HG03378 (cell line): ENCODE measurements around the gene GABBR1.

Experiments
- ATAC-seq: cut with Tn5 transposase; IDR thresholded peaks from one replicate; pipeline ENCODE4 v1.9.1; 2021; ENCODE audit warnings: mild to moderate bottlenecking, moderate library complexity; ENCODE audit not compliant: unreplicated experiment

GABBR1 gene

DNA sequence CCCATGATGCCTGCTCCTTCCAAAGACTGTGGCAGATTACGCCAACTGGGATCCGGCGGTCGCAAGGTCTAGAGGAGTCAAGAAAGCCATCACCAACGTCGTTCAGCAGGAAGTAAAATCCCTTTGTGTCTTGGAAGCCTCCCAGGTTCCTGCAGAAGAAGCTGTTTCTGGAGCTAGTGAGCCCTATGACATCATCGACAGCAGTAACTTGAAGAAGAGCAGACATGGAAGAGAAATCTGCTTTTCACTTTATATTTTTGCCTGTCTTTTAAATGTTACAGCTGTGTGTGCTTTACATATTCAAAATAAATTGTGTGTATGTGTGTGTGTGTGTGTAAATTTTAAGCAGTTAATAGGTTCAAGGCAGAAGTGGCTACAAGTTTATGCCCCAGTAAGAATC lies 55.4 kb downstream of the GABBR1 start:
- ATAC-seq = no peak

DNA sequence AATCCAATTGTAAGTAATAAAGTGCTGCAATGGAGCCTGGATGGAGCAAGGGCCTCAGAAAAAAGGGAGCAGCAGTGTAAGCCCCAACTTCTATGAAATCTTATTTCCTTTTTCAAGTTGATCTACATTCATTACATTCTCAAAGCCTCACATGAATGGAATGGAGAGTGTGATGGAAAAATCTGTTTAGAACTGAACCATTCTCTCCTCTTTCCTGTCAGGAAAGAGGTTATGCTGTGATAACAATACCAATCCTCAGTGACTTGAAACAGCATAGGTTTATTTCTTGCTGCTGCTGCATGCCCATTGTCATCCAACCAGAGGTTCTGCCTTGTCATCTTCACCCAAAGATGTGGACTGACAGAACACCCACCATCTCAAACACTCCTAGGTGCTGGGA lies 56.9 kb downstream of the GABBR1 start:
- ATAC-seq = no peak

DNA sequence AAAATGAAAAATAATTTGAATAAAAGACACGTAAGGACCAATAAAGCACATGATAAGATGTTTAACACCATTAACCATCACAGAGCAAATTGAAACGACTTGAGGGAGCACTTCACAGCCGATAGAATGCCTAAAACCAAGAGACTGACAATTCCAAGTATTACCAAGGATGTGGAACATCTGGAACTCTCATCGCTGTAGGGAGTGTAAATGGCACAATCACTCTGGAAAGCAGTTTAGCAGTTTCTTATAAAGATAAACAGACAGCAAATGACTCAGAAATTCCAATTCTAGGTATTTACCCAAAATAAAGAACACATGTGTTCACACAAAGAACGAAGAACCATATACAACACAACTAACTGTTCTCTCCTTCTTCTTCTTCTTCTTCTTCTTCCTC lies 65.0 kb downstream of the GABBR1 start:
- ATAC-seq = no peak

GRCh38 chr6:29567541-29567940 lies 65.4 kb downstream of the GABBR1 start:
- no peak for ATAC-seq

GRCh38 chr6:29566856-29567255 lies 66.1 kb downstream of the GABBR1 start:
- ATAC-seq = no peak

GRCh38 chr6:29564875-29565274 lies 68.1 kb downstream of the GABBR1 start:
- no peak for ATAC-seq

DNA sequence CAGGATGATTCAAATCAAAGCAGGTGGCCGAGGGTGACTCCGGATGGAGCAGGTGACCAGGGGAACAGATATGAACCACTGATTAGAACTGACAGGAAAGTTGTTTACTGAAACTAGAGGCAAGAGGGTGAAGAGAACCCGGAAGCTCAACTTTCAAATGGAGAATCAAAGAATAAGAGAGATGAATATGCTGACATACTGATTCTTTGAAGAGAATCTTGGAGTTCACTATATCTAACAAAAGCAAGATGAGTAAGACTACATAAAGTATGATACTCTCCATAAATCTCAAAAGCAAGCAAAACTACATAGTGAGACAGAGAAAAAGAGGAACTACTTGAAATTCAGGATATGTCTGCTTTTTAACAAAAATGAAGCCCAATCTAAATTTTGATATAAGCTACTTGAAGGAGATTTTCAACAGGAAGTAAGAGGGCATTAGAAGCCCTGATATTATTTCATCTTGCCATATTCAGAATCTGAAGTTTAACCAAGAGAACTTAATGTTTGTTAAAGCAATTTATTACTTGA lies 69.5 kb downstream of the GABBR1 start:
- ATAC-seq = no peak

- no peak for ATAC-seq
Observed at GRCh38 chr6:29561606-29562181, 71.3 kb downstream of the GABBR1 start.

- ATAC-seq = no peak
Observed at GRCh38 chr6:29561091-29561490, 71.9 kb downstream of the GABBR1 start.

GRCh38 chr6:29559524-29560287 lies 73.3 kb downstream of the GABBR1 start, which contains the start of gene UBD:
TSS of gene UBD (minus strand) at chr6:29559732. CDS start at chr6:29559701, 31 bp downstream.
- ATAC-seq = no peak

DNA sequence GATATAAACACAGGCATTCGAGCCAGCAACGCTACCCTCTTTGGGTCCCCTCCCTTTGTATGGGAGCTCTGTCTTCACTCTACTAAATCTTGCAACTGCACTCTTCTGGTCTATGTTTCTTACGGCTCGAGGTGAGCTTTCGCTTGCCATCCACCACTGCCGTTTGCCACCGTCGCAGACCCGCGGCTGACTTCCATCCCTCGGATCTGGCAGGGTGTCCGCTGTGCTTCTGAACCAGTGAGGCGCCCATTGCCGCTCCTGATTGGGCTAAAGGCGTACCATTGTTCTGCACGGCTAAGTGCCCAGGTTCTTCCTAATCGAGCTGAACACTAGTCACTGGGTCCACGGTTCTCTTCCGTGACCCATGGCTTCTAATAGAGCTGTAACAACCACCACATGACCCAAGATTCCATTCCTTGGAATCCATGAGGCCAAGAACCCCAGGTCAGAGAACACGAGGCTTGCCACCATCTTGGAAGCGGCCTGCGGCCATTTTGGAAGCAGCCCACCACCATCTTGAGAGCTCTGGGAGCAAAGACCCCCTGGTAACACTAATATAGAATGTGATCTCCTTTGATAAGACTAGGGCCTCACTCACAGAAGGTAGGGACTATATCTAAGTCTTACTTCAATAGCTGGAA lies 74.4 kb downstream of the GABBR1 start:
- ATAC-seq = no peak

- ATAC-seq = no peak
Observed at GRCh38 chr6:29557320-29557719, 75.7 kb downstream of the GABBR1 start.

DNA sequence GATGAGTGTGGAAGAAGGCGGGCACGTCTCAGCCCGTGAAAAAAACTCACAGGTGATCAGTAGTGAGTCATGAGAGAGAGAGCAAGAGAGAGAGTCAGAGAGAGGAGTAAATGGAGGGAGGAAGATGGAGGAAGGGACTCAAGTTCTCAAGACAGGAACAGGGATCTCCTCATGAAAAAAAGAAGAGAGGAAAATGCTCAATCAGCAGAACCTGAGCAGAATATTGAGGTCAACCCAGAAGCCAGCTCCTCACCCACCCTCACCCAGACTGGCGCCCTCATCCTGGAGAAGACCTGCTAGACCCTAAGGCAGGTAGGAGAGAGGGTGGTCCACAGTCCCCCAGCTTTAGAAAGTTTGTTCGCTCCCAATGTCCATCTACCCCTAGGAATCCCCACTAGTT lies 78.2 kb downstream of the GABBR1 start:
- no peak for ATAC-seq

DNA sequence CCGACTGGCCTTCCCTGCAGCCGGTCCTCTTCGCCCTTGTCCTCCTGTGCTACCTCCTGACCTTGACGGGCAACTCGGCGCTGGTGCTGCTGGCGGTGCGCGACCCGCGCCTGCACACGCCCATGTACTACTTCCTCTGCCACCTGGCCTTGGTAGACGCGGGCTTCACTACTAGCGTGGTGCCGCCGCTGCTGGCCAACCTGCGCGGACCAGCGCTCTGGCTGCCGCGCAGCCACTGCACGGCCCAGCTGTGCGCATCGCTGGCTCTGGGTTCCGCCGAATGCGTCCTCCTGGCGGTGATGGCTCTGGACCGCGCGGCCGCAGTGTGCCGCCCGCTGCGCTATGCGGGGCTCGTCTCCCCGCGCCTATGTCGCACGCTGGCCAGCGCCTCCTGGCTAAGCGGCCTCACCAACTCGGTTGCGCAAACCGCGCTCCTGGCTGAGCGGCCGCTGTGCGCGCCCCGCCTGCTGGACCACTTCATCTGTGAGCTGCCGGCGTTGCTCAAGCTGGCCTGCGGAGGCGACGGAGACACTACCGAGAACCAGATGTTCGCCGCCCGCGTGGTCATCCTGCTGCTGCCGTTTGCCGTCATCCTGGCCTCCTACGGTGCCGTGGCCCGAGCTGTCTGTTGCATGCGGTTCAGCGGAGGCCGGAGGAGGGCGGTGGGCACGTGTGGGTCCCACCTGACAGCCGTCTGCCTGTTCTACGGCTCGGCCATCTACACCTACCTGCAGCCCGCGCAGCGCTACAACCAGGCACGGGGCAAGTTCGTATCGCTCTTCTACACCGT lies 79.5 kb downstream of the GABBR1 start:
- no peak for ATAC-seq

DNA sequence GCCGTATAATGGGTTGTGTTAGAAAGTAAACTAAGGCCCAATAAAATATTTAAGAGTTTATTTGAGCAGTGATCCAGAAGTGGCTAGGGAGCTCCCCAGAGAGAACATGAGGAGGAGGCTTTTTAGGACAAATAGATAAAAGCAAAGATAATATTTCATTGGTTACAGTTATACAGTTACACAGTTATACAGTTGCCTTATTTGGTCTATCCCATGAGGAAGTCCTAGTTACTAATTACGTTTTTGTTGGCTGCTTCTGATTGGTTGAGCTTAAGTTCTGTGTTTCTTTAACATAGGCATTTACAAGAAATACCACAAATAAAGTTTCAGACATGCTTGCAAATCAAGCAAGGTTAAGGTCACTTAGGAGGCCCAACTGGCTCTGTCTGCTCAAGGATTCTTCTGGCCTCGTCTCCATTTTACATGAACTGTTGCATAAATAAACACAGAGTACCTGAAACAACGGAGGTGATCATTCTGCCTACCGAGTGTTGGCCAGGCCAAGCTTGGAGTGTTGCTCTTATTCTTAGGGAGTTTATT lies 80.4 kb downstream of the GABBR1 start:
- ATAC-seq = peak; percentile 69

DNA sequence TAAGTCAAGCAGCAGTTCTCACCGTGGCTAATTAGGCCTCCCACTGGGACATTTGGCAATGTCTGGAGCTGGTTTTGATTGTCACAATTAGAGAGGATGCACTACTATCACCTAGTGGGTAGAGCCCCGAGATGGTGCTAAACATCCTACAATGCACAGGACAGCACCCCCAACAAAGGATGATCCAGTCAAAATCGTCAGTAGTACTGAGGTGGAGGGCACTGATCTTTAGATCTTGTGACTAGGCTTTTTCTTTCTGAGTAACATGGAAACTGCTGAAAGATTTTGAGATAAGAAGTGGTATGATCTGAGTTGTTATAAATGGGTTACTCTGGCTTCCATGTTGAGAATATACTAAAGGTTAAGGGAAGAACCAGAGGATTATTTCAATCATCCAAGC lies 85.4 kb downstream of the GABBR1 start:
- ATAC-seq = no peak

GRCh38 chr6:29537714-29538403 lies 95.1 kb downstream of the GABBR1 start:
- ATAC-seq = no peak

DNA sequence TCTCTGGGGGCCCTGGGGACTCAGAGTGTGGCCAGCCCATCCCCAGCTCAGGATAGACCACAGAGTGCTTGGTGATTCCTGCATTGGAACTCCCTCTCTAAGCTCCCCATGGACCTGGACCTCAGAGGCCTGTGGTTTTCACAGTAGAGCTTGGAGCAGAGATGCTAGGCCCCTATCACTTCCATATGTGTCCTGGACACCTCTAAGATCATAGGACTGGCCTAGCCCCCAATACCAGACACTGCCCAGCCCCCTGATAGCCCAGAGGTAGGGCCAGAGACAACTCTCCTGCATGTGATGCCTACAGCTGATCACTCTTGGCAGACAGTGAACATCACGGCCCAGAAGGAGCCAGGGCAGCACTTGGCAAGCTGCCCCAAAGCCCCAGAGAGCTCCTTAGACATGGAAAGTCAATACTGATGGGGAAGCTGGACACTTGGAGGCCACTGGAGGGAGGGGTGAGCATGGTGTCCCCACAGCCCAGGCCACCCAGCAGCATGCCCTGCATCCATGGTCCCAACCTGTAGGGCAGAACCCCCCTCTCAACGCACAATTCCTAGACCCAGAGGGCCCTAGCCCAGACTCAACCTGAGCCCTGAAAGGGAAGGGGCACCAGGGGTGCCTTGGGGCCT lies 100.5 kb downstream of the GABBR1 start:
- ATAC-seq = no peak

- ATAC-seq = no peak
Observed at GRCh38 chr6:29531668-29532067, 101.3 kb downstream of the GABBR1 start.
